Measurements from ENCODE around the gene CMIP.

- TF ChIP-seq CTCF (IDR thresholded peaks at IDR 0.05; ENCODE audit: poor library complexity, severe bottlenecking) (no peak), POLR2AphosphoS5 (IDR thresholded peaks at IDR 0.05) (no peak), SMC3 (conservative IDR thresholded peaks at IDR 0.05; ENCODE audit: poor library complexity) (no peak), TAF1 (IDR thresholded peaks at IDR 0.05; ENCODE audit: low read depth) (no peak), RAD21 (conservative IDR thresholded peaks at IDR 0.05) (no peak), EZH2 (IDR thresholded peaks at IDR 0.05; ENCODE audit: borderline replicate concordance, insufficient read depth, low read length, poor library complexity, severe bottlenecking) (no peak), MXI1 (conservative IDR thresholded peaks at IDR 0.05; ENCODE audit: poor library complexity, severe bottlenecking) (no peak)
Measured at GRCh38 chr16:81652798-81653505, 208.3 kb downstream of the CMIP start.
